Measurements from ENCODE around the gene GNB1L. TPM values are rescaled to one million over a fixed set of nuclear protein-coding genes. Genes with fewer than 3 reads are reported as not detected.

The GNB1L gene
- polyA plus RNA-seq, 1 donor, result 4.4 TPM

DNA sequence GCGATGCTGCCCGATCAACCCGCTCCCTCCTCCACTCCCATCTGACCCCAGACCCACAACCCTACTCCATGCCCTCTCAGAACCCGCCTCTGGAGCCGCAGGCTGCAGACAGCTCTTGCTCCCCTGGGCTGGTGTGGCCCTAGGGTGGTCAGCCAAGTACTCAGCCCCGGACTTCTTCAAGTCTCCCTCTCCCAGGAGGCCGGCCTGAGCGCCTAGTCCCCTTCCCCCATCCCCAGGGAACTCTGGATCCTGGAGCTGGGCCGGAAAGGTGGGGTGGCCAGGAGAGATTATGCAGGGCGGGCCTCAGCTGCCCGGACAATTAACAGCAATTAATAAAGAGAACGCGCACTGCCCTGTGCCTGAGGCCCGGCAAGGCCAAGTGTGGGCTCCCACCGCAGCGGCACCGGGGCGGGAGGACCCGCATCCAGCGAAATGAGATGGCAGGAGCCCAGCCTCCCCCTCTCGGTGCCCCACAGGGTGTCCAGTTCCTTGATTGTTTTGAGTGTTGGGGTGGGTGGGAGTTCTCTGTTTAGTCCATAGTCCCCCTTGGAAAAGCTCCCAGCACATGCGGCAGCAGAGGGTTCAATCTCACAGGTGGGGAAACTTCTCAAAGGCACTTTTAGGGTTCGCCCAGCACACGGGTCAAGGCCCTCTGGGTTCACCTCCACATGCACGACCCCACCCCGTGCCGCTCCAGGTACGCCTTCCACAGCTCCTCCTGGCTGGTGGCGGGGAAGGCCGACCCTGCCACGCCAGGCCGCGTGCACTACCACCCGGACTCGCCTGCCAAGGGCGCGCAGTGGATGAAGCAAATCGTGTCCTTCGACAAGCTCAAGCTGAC lies 91.0 kb downstream of the GNB1L start:
- no CpG with 5 or more reads among the region's 39 CpGs for WGBS (ENCODE audit: insufficient coverage, low lambda C conversion rate)
- Histone ChIP-seq H3K27me3 (ENCODE audit: control insufficient read depth, insufficient read depth, low read length) (peaks cover 85% of the 10 kb centered on the region), H3K4me3 (ENCODE audit: low read length) (no peak overlapping the region), H3K27ac (ENCODE audit: low read length) (no peak overlapping the region), H3K9me3 (ENCODE audit: control insufficient read depth, low read depth, low read length) (peaks cover 27% of the 10 kb centered on the region), H3K36me3 (ENCODE audit: control insufficient read depth, insufficient read depth, low read length) (no peaks in the 10 kb centered on the region), H3K4me1 (ENCODE audit: control insufficient read depth, insufficient read depth, low read length) (peaks cover 10% of the 10 kb centered on the region)
- DNase-seq, result no peak

- Histone ChIP-seq H3K27ac (ENCODE audit: low read length) (no peak overlapping the region), H3K36me3 (ENCODE audit: control insufficient read depth, insufficient read depth, low read length) (no peaks in the 10 kb centered on the region), H3K4me1 (ENCODE audit: control insufficient read depth, insufficient read depth, low read length) (peaks cover 10% of the 10 kb centered on the region), H3K4me3 (ENCODE audit: low read length) (no peak overlapping the region), H3K27me3 (ENCODE audit: control insufficient read depth, insufficient read depth, low read length) (peaks cover 85% of the 10 kb centered on the region), H3K9me3 (ENCODE audit: control insufficient read depth, low read depth, low read length) (peaks cover 27% of the 10 kb centered on the region)
- WGBS (ENCODE audit: insufficient coverage, low lambda C conversion rate), result 53% methylated on average over 3 of the region's 34 CpGs
- DNase-seq, result peak in 1 of 2 donors; percentile 18
These were observed 91.9 kb downstream of the GNB1L start for GRCh38 chr22:19762568-19763457.

- no CpG with 5 or more reads among the region's 33 CpGs for WGBS (ENCODE audit: insufficient coverage, low lambda C conversion rate)
- H3K27ac ChIP-seq (ENCODE audit: low read length), result no peak overlapping the region
- H3K36me3 ChIP-seq (ENCODE audit: control insufficient read depth, insufficient read depth, low read length), result no peaks in the 10 kb centered on the region
- H3K4me1 ChIP-seq (ENCODE audit: control insufficient read depth, insufficient read depth, low read length), result peaks cover 8% of the 10 kb centered on the region
- H3K9me3 ChIP-seq (ENCODE audit: control insufficient read depth, low read depth, low read length), result peaks cover 26% of the 10 kb centered on the region
- peaks cover 85% of the 10 kb centered on the region for H3K27me3 ChIP-seq (ENCODE audit: control insufficient read depth, insufficient read depth, low read length)
- peak in 1 of 2 donors; percentile 12 for DNase-seq
- H3K4me3 ChIP-seq (ENCODE audit: low read length), result no peak overlapping the region
These were observed 92.7 kb downstream of the GNB1L start for GRCh38 chr22:19761725-19762567.

DNA sequence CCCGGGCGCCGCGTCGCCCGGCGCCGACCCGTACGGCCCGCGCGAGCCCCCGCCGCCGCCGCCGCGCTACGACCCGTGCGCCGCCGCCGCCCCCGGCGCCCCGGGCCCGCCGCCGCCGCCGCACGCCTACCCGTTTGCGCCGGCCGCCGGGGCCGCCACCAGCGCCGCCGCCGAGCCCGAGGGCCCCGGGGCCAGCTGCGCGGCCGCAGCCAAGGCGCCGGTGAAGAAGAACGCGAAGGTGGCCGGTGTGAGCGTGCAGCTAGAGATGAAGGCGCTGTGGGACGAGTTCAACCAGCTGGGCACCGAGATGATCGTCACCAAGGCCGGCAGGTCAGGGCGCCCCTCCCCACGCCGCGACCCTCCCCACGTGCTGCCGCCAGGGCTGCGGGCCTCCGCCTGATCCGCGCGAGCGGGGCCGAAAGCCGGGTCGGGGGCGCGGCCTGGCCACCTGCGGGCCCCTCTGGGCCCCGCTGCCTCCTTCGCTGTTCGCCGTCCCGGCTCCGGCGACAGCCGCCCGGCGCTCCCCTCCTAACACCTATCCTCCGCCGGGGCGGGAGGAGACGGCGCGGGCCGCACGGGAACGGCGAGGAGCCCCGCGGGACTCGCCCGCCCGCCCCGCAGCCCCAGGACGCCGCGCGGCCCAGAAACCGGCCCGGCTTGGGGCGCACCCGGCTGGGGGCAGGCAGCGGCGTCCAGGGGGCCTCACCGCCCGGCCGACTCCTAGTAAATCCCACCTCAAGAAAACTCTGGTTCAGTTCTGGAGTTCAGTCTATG lies 93.5 kb downstream of the GNB1L start:
- DNase-seq, result peak in 1 of 2 donors; percentile 3
- peaks cover 6% of the 10 kb centered on the region for H3K4me1 ChIP-seq (ENCODE audit: control insufficient read depth, insufficient read depth, low read length)
- WGBS (ENCODE audit: insufficient coverage, low lambda C conversion rate), result no CpG with 5 or more reads among the region's 117 CpGs
- H3K9me3 ChIP-seq (ENCODE audit: control insufficient read depth, low read depth, low read length), result peaks cover 23% of the 10 kb centered on the region
- no peak overlapping the region for H3K27ac ChIP-seq (ENCODE audit: low read length)
- H3K27me3 ChIP-seq (ENCODE audit: control insufficient read depth, insufficient read depth, low read length), result peaks cover 89% of the 10 kb centered on the region
- H3K4me3 ChIP-seq (ENCODE audit: low read length), result no peak overlapping the region
- no peaks in the 10 kb centered on the region for H3K36me3 ChIP-seq (ENCODE audit: control insufficient read depth, insufficient read depth, low read length)

DNA sequence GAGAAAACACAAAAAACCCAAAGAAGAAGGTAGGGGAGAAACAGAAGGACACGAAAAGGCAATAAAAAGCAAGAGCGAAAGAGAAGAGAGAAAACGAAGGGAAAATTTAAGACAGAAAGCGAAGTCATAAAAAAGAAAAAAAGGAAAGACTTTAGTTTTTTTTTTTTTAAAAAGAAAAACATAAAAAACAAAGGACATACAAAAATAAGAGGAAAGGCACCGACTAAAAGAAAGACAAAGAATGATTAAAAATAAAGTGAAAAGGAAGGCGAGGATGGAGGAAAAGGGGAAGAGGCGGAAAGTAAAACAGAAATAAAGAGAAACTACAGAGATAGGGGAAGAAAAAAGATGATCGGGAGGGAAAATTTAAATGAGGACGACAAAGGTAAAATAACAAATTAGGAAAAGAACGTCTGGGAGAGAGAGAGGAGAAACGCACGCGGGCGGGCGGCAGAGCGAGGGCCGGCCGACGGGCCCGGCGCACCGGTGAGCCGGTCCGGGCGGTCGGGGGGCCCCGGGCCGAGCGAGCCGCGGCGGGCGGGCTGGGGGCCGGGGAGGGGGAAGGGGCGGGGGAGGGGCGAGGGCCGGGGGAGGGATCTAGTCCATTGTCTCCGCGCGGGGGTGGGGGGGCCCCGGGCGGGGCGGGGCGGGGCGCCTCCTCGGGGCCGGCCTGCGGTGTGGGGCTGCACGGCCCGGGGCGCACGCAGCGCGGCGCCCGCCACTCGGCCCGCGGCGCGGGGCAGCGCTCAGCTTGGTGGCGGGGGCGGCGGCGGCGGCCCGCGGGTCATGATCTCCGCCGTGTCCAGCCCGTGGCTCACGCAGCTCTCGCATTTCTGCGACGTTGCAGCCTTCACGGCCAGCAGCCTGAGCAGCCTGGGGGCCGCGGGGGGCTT lies 94.4 kb downstream of the GNB1L start, which contains the start of gene TBX1:
TBX1 (plus strand) TSS at position 721 of the 893 bp plus-strand sequence; CDS start at position 787, 66 bp downstream.
- Histone ChIP-seq H3K9me3 (ENCODE audit: control insufficient read depth, low read depth, low read length) (peaks cover 23% of the 10 kb centered on the region), H3K27me3 (ENCODE audit: control insufficient read depth, insufficient read depth, low read length) (peaks cover 91% of the 10 kb centered on the region), H3K4me3 (ENCODE audit: low read length) (no peak within 1 kb of the TSS), H3K4me1 (ENCODE audit: control insufficient read depth, insufficient read depth, low read length) (peaks cover 6% of the 10 kb centered on the region), H3K27ac (ENCODE audit: low read length) (no peak within 1 kb of the TSS), H3K36me3 (ENCODE audit: control insufficient read depth, insufficient read depth, low read length) (no peaks in the 10 kb centered on the region)
- 7% methylated on average over 7 of the region's 79 CpGs for WGBS (ENCODE audit: insufficient coverage, low lambda C conversion rate)
- DNase-seq, result no peak

GRCh38 chr22:19759427-19760057 lies 95.1 kb downstream of the GNB1L start:
- WGBS (ENCODE audit: insufficient coverage, low lambda C conversion rate), result 6% methylated on average over 4 of the region's 43 CpGs
- no peak overlapping the region for H3K4me3 ChIP-seq (ENCODE audit: low read length)

GRCh38 chr22:19758896-19759426 lies 95.7 kb downstream of the GNB1L start:
- DNase-seq, result no peak
- Histone ChIP-seq H3K36me3 (ENCODE audit: control insufficient read depth, insufficient read depth, low read length) (no peaks in the 10 kb centered on the region), H3K27me3 (ENCODE audit: control insufficient read depth, insufficient read depth, low read length) (peaks cover 91% of the 10 kb centered on the region), H3K27ac (ENCODE audit: low read length) (no peak overlapping the region), H3K4me3 (ENCODE audit: low read length) (no peak overlapping the region), H3K4me1 (ENCODE audit: control insufficient read depth, insufficient read depth, low read length) (peaks cover 6% of the 10 kb centered on the region), H3K9me3 (ENCODE audit: control insufficient read depth, low read depth, low read length) (peaks cover 19% of the 10 kb centered on the region)
- no CpG with 5 or more reads among the region's 21 CpGs for WGBS (ENCODE audit: insufficient coverage, low lambda C conversion rate)

More at GRCh38 chr22:19759427-19760057, 95.1 kb downstream of the GNB1L start:
- Histone ChIP-seq H3K9me3 (ENCODE audit: control insufficient read depth, low read depth, low read length) (peaks cover 23% of the 10 kb centered on the region), H3K27ac (ENCODE audit: low read length) (no peak overlapping the region), H3K27me3 (ENCODE audit: control insufficient read depth, insufficient read depth, low read length) (peaks cover 91% of the 10 kb centered on the region), H3K36me3 (ENCODE audit: control insufficient read depth, insufficient read depth, low read length) (no peaks in the 10 kb centered on the region), H3K4me1 (ENCODE audit: control insufficient read depth, insufficient read depth, low read length) (peaks cover 6% of the 10 kb centered on the region)
- DNase-seq, result peak in 1 of 2 donors; percentile 4

- no peak for DNase-seq
- Histone ChIP-seq H3K27ac (ENCODE audit: low read length) (no peak overlapping the region), H3K9me3 (ENCODE audit: control insufficient read depth, low read depth, low read length) (peaks cover 13% of the 10 kb centered on the region), H3K27me3 (ENCODE audit: control insufficient read depth, insufficient read depth, low read length) (peaks cover 91% of the 10 kb centered on the region), H3K36me3 (ENCODE audit: control insufficient read depth, insufficient read depth, low read length) (no peaks in the 10 kb centered on the region), H3K4me3 (ENCODE audit: low read length) (no peak overlapping the region), H3K4me1 (ENCODE audit: control insufficient read depth, insufficient read depth, low read length) (peaks cover 6% of the 10 kb centered on the region)
- no CpG with 5 or more reads among the region's 43 CpGs for WGBS (ENCODE audit: insufficient coverage, low lambda C conversion rate)
These were observed 96.4 kb downstream of the GNB1L start for GRCh38 chr22:19757985-19758895.
